Immature natural killer cell (primary cell): ENCODE measurements around the gene GUK1. TPM values are rescaled to one million over a fixed set of nuclear protein-coding genes. Genes with fewer than 3 reads are reported as not detected.
A peak's percentile ranks its signal among the peaks of the same experiment; 100 is the strongest.
"Not testable (repeated sequence)": the region's sequence is repeated elsewhere in the genome, so short reads cannot be mapped to it uniquely, and the experiment has no call there.

Experiments
- DNase-seq, 3 donors: peaks; one replicate each; pipeline ENCODE4 v3.0.0; 2022; ENCODE audit warnings: mixed read lengths in 1 of 3
- H3K27ac Mint-ChIP-seq, 6 donors: one replicate each; pipeline ENCODE4 v1.8.0; 2020; ENCODE audit warnings: mixed read lengths in 6 of 6, mild to moderate bottlenecking in 5 of 6, inconsistent platforms in 4 of 6, moderate library complexity in 3 of 6
- H3K27me3 Mint-ChIP-seq, 3 donors: one replicate each; pipeline ENCODE4 v1.8.0; 2020 to 2021; ENCODE audit warnings: low read depth in 3 of 3, mild to moderate bottlenecking in 3 of 3, mixed read lengths in 3 of 3, moderate library complexity in 3 of 3, inconsistent platforms in 1 of 3
- H3K36me3 Mint-ChIP-seq, 3 donors: one replicate each; pipeline ENCODE4 v1.8.0; 2020; ENCODE audit warnings: mixed read lengths in 3 of 3, inconsistent platforms in 2 of 3, mild to moderate bottlenecking in 2 of 3
- H3K4me1 Mint-ChIP-seq, 2 donors: one replicate each; pipeline ENCODE4 v1.8.0; 2020; ENCODE audit warnings: inconsistent platforms in 2 of 2, mild to moderate bottlenecking in 2 of 2, mixed read lengths in 2 of 2, moderate library complexity in 1 of 2
- H3K4me3 Mint-ChIP-seq, 5 donors: one replicate each; pipeline ENCODE4 v1.8.0; 2020; ENCODE audit warnings: mild to moderate bottlenecking in 5 of 5, mixed read lengths in 5 of 5, inconsistent platforms in 3 of 5, moderate library complexity in 3 of 5
- H3K9me3 Mint-ChIP-seq, 6 donors: one replicate each; pipeline ENCODE4 v1.8.0; 2020; ENCODE audit warnings: mild to moderate bottlenecking in 6 of 6, mixed read lengths in 6 of 6, inconsistent platforms in 4 of 6, moderate library complexity in 3 of 6
- polyA plus RNA-seq, 3 donors: library from polyadenylated mRNA; unstranded; fragments of 300-500 nt; fragmentation: Illumina TruSeq; gene quantifications; one replicate each; pipeline ENCODE4 v1.2.3, GENCODE V29; 2021

Gene GUK1
- polyA plus RNA-seq, 3 donors from 2014 or later: 516 to 803 (median 763) TPM

DNA sequence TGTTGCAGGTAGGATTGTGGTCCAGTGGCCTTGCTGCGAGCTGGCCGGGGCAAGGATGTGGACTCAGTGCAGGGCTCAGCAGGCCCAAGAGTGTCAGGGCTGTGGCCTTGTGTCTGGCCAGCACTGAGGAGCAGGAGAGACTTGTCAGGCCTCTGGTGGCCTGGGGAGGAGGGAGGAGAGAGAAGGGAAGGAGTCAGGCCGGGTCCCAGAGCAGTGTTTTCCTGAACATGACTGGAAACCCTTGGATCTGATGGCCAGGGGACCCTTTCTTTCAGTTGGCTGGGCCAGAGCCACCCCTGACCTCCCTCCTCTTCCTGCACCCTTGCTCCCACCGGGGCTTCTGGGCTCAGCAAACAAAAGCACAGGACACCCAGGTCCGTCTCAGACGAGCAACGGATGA, 30.6 kb downstream of the GUK1 start:
- peaks cover 20 to 29% of the 10 kb centered on the region in 2 donors for H3K4me1 Mint-ChIP-seq
- H3K4me3 Mint-ChIP-seq: no peak overlapping the region
- H3K9me3 Mint-ChIP-seq: no peaks in the 10 kb centered on the region
- peaks cover 0 to 3% (median 0%) of the 10 kb centered on the region in 3 donors for H3K36me3 Mint-ChIP-seq
- H3K27me3 Mint-ChIP-seq: peaks cover 4 to 10% (median 4%) of the 10 kb centered on the region in 3 donors
- H3K27ac Mint-ChIP-seq: peak overlapping the region in 1 of 6 donors; percentile 12
- no peak for DNase-seq

DNA sequence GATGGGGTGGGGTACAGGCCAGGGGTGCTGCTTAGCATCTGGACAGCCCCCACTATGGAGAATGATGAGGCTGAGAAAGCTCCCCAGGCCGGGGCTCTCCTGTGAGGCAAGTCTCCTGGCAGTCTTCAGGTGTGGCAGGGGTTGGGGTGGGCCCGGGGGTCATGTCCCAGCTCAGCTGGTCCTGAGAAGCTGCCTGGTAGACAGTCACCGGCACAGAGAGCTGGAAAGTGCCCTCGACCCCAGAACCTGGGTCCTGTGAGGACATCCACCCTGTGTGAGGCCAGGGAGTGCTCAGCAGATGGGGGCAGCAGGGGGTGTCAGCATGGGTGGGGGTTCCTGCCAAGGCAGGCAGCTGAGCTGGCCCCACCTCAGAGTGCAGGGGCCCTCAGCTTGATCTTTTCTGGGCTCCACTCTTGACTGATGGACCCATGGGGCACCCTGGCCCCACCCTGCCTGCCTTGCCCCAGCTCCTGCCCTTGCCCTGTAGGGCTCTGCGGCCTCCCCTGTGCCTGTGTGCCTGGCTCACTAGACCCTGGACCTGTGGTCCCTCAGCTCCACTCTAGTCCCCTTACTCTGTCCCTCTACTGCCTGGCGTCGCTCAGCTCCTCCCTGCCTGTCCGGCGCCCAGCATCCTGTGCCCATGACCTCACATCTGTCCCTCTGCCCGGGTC, 31.3 kb downstream of the GUK1 start:
- Mint-ChIP-seq H3K27ac (no peak overlapping the region), H3K4me3 (no peak overlapping the region)

DNA sequence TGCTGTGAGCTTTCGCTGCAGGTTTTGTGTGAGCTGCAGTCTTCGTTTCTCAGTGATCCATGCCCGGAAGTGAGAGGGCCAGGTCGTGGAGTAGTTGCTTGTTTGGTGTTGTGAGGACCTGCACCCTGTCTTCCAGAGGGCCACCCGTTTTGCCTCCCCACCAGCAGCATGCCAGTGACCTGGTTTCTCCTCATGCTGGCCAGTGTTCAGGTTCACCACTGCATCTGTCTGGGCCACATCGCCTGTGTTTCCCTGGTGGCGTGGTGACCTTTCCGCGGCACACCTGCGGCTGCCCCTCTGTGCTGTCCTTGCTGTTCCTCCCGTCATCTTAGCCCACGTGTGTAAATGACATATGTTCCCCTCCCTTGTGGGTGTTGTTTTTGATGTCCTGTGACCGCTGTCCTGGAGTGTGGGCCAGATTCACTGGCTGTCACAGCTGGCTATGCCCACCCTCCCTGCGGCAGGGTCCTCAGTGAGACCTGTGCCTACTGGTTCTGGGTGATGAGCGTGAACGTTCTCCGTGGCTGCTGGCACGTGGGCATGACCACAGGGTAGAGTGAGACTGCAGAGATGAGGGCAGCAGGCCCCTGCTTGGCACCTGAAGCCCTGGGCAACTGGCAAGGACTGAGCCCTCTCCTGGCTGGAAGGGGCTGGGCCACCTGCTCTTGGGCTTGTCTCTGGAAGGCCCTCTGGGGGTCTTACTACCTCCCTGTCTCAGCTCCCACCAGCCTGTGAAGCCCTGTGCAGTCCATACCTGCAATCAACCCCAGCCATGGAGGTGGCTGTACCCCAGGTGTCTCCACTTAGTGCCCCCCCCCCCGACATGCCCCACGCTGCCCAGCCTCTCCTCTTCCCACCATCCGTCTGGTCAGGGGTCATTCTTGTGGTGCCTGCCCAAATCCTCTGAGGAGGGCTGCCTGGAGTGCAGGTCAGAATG, 32.8 kb downstream of the GUK1 start:
- Mint-ChIP-seq H3K36me3 (peaks cover 0 to 5% (median 0%) of the 10 kb centered on the region in 3 donors), H3K27me3 (peaks cover 2 to 7% (median 2%) of the 10 kb centered on the region in 3 donors), H3K4me3 (no peak overlapping the region), H3K9me3 (no peaks in the 10 kb centered on the region), H3K27ac (peak overlapping the region in 2 of 6 donors; percentile 5 to 66), H3K4me1 (peaks cover 13 to 20% of the 10 kb centered on the region in 2 donors)
- no peak for DNase-seq

More for the DNA sequence above, 31.3 kb downstream of the GUK1 start:
- Mint-ChIP-seq H3K36me3 (peaks cover 0 to 3% (median 0%) of the 10 kb centered on the region in 3 donors), H3K27me3 (peaks cover 2 to 7% (median 2%) of the 10 kb centered on the region in 3 donors), H3K4me1 (peaks cover 20 to 29% of the 10 kb centered on the region in 2 donors), H3K9me3 (no peaks in the 10 kb centered on the region)
- DNase-seq: no peak

DNA sequence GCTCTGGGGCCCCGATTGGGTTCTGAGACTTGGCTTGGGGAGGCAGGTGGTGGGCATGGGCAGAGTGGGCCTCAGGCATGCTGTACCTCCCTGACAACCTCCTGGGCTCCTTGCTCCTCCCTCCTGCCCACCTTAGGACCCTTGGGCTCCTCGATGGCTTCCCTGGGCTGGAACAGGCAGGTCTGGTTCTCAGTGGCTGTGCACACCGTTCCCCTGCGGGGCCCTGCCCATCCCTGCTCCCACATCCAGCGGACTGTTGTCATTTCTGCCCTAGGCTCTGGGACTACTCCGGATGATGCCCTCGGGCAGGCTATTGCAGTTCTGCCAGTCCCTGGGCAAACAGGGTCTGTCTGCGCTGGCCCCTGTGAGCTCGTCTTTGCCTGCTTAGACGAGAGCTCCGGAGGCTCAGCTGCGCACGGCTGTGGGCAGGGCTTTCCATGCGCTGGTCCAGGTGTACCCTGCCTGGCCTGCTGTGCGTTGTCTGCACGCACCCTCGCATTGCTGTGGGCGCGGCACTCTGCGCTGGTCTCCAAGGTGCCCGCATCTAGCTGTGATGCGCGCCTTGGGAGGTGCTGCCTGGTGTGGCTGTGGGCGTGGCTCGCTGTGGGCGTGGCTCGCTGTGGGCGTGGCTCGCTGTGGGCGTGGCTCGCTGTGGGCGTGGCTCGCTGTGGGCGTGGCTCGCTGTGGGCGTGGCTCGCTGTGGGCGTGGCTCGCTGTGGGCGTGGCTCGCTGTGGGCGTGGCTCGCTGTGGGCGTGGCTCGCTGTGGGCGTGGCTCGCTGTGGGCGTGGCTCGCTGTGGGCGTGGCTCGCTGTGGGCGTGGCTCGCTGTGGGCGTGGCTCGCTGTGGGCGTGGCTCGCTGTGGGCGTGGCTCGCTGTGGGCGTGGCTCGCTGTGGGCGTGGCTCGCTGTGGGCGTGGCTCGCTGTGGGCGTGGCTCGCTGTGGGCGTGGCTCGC, 33.7 kb downstream of the GUK1 start:
- H3K9me3 Mint-ChIP-seq: not testable (repeated sequence)

DNA sequence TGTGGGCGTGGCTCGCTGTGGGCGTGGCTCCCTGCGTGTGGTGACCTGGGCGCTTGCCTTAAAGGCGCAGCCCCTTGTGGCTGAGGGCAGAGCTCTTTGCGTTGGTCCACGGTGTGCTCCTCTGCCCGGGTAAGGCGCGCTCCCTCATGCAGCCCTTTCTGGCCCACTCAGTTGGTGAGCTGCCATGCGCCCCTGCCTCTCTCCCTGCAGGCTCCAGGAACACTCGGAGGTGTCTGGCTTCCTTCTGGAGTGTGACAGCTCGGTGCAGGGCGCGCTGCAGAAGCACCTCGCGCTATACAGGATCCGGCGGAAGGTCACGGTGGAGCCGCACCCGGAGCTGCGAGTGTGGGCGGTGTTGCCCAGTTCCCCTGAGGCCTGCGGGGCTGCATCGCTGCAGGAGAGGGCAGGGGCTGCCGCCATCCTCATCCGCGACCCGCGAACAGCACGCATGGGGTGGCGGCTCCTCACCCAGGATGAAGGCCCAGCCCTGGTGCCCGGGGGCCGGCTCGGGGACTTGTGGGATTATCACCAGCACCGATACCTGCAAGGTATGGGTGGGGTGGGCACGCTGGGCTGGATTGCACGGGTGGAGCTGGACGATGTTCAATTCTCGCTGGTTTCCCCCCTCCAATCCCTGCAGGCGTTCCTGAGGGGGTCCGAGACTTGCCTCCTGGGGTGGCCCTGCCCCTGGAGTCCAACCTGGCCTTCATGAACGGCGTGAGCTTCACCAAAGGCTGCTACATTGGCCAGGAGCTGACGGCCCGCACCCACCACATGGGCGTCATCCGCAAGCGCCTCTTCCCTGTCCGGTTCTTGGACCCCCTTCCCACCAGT, 34.6 kb downstream of the GUK1 start:
- peaks cover 2 to 16% (median 4%) of the 10 kb centered on the region in 3 donors for H3K27me3 Mint-ChIP-seq
- no peaks in the 10 kb centered on the region for H3K9me3 Mint-ChIP-seq
- peaks cover 0 to 8% (median 3%) of the 10 kb centered on the region in 3 donors for H3K36me3 Mint-ChIP-seq
- no peak overlapping the region for H3K4me3 Mint-ChIP-seq
- peak overlapping the region in 2 of 6 donors; percentile 39 to 74 for H3K27ac Mint-ChIP-seq
- peaks cover 22 to 35% of the 10 kb centered on the region in 2 donors for H3K4me1 Mint-ChIP-seq
- DNase-seq: peak; percentile 28 to 65 (median 41)

More for the DNA sequence above, 33.7 kb downstream of the GUK1 start:
- H3K27ac Mint-ChIP-seq, H3K36me3 Mint-ChIP-seq, H3K4me3 Mint-ChIP-seq: not testable (repeated sequence)
- DNase-seq: peak in 2 of 3 donors; percentile 29 to 52
- Mint-ChIP-seq H3K27me3 (peaks cover 2 to 12% (median 2%) of the 10 kb centered on the region in 3 donors), H3K4me1 (peaks cover 22 to 27% of the 10 kb centered on the region in 2 donors)

DNA sequence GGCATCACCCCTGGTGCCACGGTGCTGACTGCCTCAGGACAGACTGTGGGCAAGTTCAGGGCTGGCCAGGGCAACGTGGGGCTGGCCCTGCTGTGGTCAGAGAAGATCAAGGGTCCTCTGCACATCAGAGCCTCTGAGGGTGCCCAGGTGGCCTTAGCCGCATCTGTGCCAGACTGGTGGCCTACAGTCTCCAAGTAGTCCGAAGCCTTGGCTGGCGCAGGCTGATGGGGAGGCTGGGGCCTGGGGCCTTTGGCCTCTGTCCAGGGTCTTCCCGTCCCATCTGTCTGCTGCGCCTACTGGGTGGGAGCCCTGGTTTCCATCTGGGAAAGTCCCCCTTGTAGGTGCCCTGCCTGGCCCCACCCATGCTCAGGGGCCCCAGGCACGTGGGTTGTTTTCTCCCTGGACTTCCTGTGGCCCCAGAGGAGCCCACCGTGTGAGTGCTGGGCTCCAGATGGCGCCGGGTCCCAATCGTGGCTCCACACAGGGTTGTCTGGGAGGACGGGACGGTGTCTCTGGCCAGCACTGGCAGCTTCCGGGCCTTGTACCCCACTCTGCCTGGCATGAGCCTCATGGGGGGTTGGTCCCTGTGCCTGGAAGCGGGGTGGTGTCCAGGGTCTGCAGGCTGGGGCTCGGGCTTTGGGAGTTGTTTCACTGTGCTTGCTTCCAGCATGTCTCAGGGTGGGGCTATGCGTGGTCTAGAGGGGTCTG, 35.4 kb downstream of the GUK1 start:
- no peak for DNase-seq
- Mint-ChIP-seq H3K36me3 (peaks cover 0 to 8% (median 3%) of the 10 kb centered on the region in 3 donors), H3K9me3 (no peaks in the 10 kb centered on the region), H3K4me3 (no peak overlapping the region), H3K27me3 (peaks cover 2 to 20% (median 4%) of the 10 kb centered on the region in 3 donors), H3K4me1 (peaks cover 22 to 35% of the 10 kb centered on the region in 2 donors), H3K27ac (peak overlapping the region in 2 of 6 donors; percentile 39 to 75)

DNA sequence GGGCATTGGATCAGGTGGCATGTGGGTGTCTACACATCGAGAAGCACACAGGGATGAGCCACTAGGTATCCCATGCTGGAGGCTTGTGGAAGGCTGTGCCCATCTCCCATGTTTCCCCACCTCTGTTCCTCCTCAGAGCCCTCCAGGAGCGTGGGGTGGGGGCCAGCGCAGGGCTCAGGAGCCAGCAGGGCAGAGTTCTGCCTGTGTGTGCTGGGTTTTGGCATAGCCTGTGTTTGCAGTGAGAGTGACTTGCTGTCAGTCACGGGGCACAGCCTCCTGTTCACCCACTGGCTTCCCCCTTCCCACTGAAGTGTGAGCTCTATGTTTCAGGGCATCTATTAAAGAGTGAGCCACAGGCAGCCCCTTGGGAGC, 35.9 kb downstream of the GUK1 start:
- peaks cover 2 to 20% (median 4%) of the 10 kb centered on the region in 3 donors for H3K27me3 Mint-ChIP-seq
- H3K4me1 Mint-ChIP-seq: peaks cover 22 to 35% of the 10 kb centered on the region in 2 donors
- H3K4me3 Mint-ChIP-seq: no peak overlapping the region
- peak overlapping the region in 1 of 6 donors; percentile 75 for H3K27ac Mint-ChIP-seq
- H3K9me3 Mint-ChIP-seq: no peaks in the 10 kb centered on the region
- no peak for DNase-seq
- H3K36me3 Mint-ChIP-seq: peaks cover 0 to 8% (median 3%) of the 10 kb centered on the region in 3 donors

DNA sequence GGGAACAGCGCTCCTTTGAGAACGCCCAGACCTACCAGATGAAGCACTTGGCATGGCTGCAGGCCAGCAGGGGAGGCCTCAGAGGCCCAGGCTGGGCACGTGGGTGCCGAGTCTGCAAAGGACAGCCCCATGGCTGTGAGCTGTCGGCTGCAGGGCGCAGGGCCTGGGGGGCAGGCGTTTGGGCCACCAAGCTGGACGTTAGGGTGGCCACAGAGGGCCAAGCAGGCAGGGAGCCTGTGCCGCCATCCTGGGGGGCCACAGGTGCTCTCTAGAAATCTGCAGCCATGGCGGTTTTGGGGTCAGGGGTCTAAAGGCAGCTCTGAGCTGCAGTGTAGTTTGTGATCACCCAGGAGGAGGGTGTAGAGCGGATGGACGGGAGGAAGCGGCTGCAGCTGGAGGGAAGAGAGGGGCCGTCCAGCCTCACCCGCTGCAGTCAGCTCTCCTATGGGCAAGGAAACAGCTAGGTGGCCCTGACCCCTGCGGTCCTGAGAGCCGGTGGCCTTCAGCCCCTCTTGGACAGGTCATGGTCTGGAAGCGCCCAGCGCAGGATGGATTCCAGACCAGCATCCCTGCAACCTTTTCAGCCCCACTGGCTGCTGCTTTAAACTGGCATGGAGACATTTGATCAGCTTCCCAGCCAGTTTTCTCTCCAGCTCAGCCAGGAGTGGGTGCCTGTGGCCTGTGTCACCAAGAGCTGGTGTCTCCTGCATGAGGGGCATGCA, 36.5 kb downstream of the GUK1 start:
- Mint-ChIP-seq H3K27me3 (peaks cover 4 to 19% (median 6%) of the 10 kb centered on the region in 3 donors), H3K27ac (no peak overlapping the region), H3K4me3 (no peak overlapping the region), H3K36me3 (peaks cover 0 to 8% (median 3%) of the 10 kb centered on the region in 3 donors), H3K4me1 (peaks cover 23 to 38% of the 10 kb centered on the region in 2 donors), H3K9me3 (no peaks in the 10 kb centered on the region)
- DNase-seq: no peak

DNA sequence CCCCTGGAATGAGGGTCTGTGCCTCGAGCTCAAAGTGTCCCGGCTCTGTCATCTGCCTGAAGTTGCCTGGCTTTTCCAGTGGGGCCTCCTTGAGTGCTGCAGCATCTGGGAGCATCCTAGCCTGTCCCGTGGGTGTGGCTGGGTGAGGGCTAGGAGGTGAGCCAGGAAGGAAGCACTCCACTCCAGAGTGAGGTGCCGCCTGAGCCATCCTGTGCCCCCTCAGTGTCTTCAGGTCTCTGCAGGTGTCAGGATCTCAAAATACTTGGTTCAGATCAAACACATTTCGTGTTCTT, 37.0 kb downstream of the GUK1 start:
- Mint-ChIP-seq H3K4me1 (peaks cover 25 to 39% of the 10 kb centered on the region in 2 donors), H3K36me3 (peaks cover 0 to 8% (median 3%) of the 10 kb centered on the region in 3 donors), H3K27ac (no peak overlapping the region), H3K9me3 (no peaks in the 10 kb centered on the region), H3K4me3 (no peak overlapping the region), H3K27me3 (peaks cover 9 to 24% (median 10%) of the 10 kb centered on the region in 3 donors)
- no peak for DNase-seq

DNA sequence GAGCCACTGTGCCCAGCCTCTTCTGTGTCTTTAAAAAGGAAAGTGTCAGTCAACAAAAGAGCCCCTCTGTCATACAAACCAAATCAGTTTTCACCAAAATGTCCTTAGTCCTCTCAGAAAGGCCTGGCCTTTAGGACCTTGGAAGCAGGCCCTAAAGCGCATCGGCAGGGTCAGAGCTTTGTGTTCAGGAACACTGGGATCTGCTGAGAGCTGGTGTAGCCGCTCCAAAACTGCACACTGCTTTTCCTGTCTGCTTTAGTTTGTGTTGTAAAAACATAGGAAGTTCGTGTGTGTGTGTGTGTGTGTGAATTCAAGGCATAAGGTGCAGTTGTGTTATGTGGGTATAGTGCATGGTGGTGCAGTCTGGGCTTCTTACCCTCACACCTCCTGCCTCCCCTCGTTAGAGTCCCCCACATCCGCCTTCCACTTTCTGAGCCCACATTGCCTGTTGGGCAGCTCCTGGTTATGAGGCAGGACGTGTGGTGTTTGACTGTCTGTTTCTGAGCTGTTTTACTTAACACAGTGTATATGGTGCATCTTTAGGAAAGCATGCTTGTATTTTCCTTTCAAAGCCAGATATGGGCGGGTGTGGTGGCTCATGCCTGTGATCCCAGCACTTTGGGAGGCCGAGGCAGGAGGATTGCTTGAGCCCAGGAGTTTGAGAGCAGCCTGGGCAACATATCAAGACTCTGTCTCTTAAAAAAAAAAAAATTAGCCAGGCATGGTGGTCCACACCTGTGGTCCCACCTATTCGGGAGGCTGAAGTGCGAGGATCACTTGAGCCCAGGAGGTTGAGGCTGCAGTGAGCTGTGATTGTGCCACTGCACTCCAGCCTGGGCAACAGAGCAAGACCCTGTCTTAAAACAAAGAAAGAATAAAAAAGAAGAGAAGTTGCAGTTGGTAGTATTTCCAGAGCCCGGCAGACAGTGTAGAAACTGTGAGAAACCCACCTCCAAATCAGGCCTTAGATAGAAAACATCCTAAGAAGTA, 37.9 kb downstream of the GUK1 start:
- peak overlapping the region; percentile 10 to 80 (median 57) for H3K27ac Mint-ChIP-seq
- peaks cover 20 to 35% of the 10 kb centered on the region in 2 donors for H3K4me1 Mint-ChIP-seq
- peak in 1 of 3 donors; percentile 38 for DNase-seq
- H3K4me3 Mint-ChIP-seq: peak overlapping the region; percentile 8 to 60 (median 15)
- H3K27me3 Mint-ChIP-seq: peaks cover 15 to 29% (median 16%) of the 10 kb centered on the region in 3 donors
- H3K36me3 Mint-ChIP-seq: peaks cover 0 to 5% (median 3%) of the 10 kb centered on the region in 3 donors
- no peaks in the 10 kb centered on the region for H3K9me3 Mint-ChIP-seq
